HG02852 (cell line): ENCODE data around the gene ZMYND8.

Experiments
- ATAC-seq: cut with Tn5 transposase; IDR thresholded peaks from one replicate; pipeline ENCODE4 v1.9.1; 2021; ENCODE audit warnings: mild to moderate bottlenecking, moderate library complexity; ENCODE audit not compliant: unreplicated experiment

Gene ZMYND8

DNA sequence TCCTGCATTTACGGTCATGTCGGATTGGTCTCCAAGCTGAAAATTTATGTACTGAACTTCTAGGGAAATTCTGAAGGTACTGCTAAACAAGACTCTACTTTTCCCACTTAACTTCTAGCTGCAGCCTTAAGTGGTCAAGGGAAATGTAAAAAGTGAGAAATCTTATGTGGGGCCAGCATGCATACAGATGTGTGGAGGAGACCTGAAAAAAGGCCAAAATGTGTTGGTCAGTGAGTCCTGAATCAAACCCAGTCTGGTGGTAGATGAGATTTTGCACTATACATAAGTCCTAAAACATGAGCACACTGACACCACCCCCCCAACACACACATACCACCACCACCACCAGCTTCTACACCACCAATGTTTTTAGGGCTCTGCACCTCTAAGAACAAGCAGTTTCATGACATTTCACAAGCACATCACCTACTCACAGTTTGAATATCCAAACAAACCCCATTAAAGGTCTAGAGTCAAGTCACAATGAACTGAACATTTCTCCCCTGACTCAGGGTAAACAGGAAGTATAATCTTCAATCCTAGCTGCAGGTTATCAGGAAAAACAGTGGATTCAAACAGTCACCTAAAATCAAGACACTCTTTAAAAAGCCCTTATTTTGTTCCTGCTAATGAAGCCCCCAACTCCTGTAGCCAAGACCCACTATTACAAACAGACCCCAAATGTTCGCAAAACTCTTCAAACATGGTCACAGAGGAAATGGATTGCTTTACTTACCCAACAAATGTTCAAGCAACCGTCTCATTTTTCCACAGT is 1.6 kb downstream of the ZMYND8 start:
- ATAC-seq = no peak

DNA sequence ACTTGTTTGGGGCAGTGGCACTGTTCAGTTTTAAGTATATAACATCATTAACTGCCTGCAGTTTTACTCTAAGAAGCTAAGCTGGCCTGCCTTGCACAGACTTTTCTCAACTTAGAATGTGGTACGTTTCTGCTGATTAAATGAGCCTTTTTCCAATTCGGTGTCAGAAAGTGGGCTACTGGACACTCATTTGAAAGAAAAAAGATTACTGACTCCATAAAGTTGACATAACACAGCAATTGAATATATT is 2.1 kb downstream of the ZMYND8 start:
- no peak for ATAC-seq

DNA sequence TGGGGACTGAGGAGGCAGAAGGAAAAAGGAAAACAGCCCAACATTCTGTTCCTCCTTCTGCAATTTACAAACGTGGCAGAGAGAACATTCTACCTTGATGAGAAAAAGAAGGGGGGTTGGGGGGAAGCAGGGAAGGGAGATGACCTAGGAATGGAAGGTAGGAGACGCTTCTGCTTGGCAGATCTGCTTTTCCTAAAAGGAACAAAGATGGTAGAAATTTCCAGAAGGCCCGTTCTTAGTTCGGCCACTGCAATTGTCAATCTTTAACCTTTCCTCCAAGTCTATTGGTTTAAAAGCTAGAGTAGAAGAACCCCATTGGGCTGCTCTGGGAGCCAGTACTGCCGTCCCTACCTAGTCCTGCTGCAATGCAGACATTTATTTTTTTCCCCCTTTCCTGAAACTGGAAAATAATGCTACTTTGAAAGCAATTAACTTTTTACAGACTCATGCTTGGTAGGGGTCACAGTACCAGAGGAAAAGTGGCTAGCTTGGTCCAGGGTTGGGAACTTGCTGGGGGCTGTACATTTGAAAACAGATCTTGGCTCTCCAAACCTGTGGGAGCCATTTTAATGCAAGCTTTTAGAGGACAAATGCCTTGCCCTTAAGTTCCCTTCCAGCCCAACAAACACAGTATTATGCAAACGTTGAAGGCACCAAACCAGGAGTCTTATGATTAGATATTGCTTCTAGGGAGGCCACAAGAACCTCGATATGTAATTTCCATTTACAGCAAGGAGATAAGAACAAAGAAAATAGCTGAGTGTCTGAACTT is 2.6 kb downstream of the ZMYND8 start:
- no peak for ATAC-seq

DNA sequence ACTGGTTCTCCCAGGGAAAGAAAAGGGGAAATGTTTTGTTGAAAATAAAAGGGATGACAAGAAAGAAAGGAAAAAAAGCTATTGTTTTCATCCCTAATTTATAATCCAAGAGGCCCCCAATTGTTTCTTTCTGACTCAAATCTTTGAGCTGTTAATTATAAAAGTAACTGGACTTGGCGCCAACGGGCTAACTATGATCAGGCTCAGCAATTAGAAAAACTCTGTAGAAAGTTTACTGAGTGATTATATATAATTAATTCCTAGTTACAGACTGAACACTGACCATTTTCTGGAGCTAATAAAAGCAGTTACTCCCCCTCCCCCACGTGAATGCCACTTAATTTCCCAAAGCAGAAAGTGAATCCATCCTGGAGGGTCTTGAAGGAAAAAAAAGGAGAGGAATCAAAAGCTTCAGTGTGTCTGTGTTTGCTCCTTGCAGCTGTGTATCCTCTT is 3.2 kb downstream of the ZMYND8 start:
- ATAC-seq = no peak

DNA sequence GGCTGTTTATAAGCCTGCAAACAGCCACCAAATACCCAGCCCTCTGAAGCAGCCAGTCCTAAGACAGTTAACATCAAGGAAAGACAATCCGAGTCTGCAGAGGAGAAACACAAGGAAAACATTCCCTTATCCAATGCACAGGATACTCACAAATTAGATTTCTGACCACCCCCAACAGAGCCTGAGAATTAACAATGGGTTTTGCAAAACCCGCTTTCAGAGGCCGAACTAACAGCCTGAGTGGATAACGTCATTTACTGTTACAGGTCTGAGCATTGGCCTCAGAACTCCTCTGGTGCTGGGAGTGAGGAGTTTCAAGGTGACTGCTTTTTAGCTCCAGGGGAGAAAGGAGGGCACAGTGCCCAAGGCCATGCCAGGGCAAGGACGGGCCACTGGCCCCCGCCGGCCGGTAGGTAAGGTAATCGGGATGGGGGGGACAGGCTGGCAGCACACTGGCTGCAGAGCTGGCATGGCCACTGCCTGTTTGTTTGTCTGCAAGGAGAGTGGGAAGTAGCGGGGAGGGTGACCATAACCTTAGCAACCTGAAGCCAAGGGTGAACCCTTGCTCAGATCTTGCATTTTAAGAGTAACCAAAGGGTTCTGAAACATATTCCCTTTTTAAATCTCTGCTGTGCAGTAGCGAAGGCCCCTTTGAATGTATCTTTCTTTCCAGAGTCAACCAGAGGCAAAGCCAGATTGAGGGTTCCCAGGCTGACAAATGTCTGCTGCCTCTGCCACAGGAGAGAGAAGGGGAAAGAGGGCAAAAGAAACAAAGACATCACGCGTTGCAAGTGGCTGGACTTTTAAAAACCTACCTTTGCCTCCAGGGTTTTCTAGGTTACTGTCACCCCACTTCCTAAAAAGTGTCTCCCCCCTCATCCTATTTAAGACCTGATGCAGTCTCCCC is 3.9 kb downstream of the ZMYND8 start:
- no peak for ATAC-seq

DNA sequence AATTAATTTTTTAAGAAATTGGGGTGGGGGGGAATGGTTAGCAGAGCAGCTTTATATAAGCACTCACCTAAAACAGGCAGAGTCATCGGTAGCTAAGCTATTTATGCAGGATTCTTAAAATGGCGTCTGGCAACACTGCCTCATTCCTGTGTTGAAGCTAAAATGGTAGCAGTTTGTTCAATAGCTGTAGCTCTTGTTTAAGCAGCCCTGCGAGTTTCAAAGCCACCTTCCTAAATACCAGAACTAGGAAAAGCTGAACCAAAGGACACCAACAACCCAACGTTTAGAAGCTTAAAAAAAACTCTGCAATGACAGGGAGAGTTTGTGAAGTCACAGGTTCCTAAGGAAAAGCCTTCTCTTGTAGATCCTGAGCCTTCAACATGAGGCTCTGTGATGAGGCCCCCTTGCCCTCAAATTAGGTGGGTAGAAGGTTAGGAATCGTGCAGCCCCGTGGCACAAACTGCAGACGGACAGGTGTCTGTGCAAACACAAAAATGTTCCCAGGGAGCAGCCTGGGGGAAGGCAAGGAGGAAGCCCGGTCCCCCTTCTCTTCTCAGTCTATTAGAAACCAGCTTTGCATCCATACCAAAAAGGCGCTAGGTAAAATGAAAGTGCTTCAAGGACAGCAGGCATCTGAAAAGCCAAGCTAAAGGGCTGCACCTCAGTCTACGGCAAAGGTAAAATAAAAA is 4.7 kb downstream of the ZMYND8 start:
- ATAC-seq = no peak

DNA sequence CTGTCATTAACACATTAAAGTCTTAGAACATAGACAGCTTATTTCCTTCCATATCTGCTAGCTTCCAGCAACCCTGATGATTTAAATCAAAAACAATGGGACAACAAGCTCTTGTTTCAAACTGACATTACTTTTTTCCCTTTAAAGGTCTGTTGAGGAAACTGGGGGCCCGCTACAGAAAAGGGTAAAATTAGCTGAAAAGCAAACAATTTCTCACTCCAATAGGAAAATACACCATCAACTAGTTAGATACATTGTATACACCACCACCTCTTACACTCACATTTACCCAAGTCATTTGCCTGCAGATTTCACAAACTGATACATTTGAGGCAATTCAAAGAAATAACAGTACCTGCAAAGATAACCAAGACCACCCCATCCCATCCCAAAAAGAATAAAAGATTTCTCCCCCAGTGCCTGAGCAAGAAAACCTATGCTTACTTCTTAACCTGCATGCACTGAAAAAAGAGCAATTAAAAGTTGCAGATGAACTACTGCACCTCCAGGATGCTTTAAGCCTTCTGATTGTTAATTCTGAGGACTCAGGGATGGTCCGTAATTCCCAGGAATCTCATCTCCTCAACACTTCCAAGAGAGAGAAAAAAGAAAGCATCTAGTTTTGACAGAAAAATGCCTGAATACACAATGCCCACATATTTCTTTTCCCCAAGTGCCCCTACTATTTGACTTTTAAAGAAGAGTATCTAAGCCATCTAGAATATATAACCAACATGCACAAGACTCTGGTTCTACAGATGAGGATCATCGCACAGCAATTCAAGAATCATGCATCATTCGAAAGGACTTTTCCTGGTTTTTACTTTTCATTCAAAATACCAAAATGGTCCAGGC is 5.6 kb downstream of the ZMYND8 start:
- ATAC-seq = no peak

DNA sequence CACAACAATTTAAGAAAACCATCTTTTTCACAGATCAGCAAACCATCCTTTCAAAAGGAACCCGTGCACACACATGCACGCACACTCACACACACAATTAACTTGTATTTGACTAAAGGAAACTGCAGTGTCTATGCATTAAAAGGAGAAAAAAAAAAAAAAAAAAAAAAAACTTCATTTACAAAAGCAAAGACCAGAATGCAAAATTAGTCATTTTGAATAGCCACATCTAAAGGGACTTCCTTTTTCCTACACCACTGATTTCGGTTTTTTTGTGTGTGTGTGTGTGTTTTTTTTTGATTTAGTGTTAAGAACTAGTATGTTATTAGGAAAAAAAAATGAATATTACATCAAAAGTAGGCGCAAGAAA is 6.3 kb downstream of the ZMYND8 start:
- ATAC-seq = no peak

DNA sequence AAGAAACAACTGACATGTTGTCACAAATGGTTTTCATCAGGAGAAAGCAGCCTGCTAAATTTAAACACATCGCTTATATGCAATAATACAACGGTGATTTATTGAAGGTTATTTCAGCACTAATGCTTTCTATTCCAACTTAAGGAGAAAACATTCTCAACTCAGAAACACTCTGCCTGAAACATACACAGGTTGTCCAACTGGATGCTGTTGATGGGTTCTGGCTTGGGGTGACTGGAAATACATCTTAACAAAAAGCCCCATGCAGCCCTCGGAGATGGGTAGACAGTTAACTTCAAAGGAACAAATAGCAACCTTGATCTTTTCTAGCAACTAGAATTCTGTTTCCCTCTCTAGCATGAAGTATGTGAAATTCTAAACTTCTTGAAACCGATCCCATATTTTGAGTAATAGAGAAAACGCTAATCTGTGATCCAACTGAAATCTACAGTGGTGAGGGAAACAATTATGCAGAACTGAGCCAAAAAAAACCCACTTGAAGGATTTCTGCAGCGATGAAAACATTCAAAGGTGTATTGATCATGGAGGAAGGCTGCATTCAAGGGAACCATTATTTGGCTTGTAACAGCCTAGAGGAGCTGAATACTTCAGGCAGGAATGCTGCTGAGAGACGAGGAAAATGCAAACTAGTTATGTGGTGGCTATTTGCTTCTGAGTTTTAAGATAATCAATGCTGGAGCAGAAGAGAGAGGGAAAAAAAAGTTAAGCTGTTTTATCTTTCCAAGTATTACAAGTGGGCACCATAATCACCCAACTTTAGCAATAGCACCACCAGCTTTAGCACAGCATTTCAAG is 6.9 kb downstream of the ZMYND8 start:
- ATAC-seq = no peak

DNA sequence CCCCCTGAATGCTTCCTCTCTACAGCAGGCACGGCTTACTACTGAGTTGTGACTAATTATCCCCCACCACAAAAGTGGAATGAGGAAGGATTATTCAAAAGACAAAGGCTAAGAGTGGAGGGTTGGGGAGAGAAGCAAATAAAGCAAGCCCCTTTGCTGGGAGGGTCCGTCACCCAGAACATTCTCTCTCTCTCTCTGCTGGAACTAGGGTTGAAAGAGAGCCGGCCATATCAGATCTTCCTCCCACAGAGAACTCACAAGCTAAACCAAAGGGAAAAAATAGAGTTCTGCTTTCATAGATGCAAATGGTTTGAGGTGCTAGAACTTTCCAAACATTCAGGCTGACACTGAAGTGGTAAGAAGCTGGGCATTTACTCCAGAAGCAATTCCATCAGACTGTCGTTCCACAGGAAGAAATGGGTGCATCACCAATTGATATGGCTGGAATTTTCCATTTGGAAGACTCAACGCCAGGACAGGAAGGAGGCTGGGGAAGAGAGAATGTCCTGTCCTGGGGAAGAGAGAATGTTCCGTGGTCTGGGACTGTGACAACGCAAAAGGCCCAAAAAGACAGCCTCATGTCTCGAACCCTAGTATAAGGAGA is 7.9 kb downstream of the ZMYND8 start:
- ATAC-seq = no peak

DNA sequence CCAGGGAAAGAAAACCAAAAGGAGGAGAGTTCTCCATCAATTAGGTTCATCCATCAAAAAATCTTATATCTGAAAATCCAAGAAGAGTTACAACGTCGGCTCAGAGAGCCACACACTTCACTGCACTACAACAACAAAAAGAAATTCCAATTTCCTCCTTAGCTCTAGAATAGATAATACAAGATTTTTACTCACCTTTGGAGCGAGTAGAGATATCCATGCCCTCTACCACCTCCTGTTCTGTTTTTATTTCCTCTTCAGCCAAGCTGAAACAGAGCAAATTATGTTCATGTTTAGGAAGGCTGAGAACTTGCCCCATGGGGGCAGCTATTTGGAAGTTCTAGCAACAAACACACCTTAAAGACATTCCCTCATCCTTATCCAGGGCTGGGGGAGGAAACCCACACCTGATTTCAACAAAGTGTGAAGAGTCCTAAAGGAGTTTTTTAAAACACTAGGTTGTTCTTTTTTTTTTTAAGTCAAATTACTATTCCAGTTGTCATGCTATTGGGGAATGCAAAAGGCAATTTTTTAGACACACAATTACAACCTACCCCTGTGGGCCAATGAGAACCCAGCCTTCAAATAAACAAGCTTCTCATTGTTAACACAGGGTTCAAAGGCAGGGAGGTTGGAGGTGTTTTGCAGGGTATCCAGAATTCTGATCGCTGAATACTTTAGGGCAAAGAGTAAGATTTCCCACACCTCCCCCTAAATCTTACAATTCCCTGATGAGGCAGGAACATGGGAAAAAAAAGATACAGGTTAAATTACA is 8.7 kb downstream of the ZMYND8 start:
- ATAC-seq = no peak

DNA sequence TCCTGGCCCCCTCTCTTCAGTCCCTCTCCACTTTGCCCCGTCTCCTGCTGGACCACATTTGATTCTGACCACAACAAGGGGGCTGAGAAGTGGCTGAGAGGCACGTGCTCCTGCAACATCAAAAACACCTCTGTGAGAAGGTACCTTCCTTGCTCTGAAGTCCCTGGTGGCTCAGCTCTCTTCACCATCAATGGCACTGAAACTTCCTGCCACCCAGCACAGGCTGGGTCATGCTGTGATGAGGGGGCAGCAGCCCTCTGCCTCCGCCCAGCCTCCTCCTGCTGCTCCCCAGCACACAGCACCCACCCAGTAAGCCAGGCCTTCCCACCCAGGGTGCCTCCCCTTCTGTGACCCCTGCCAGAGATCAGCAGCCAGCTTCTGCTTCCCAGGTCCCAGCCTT is 10.3 kb downstream of the ZMYND8 start:
- ATAC-seq = no peak

DNA sequence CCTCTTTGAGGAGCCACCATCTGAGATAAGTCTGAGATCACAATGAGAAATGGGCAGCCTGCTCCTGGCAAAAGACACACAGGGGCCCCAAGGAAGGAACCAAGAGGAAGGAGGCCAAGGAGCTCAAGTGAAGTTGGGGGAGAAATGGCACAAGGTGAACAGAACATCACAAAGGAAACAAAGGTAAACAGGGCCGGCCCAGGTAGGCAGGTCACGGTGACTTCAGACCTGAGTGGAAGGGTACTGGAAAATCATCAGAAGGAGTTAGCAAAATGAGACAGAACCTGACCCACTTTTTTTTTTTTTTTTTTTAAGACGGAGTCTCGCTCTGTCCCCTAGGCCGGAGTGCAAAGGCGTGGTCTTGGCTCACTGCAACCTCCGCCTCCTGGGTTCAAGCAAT is 11.3 kb downstream of the ZMYND8 start:
- no peak for ATAC-seq

DNA sequence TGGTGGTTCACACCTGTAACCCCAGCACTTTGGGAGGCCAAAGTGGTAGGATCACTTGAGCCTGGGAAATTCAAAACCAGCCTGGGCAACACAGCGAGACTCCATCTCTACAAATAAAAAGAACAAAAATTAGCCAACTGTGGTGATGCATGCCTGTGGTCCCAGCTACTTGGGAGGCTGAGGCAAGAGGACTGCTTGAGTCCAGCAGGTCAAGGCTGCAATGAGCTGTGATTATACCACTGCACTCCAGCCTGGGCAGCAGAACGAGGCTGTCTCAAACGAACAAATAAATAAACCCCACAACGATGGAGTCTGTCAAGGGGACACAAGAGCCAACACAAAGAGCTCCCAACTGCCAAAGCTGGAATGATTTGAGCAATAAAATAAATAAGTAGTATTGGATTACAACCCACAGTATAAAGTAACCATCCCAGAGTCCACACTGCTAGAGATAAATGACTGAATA is 13.5 kb downstream of the ZMYND8 start:
- ATAC-seq = no peak

DNA sequence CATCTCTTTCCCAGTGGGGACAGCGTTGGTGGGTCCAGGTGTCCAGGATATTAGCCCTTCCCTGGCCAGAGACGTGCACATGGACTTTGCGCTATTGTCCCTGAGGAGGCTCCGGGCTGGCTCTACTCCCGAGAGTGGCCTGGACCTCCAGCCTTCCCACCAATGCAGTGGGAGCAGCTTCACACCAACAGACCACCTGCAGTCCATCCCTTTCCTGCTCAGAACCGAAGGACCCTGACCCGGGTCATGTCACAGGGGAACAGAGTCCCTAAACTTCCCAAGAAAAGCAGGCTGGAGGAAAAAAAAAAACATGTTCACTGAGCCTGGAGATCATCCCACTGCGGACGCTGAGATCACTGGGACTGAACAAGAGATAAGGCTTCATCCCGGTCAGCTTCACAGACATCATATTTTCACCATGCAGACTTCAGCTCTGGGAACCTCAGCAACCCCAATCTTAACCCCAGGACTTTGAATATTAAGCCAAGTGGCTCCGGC is 18.3 kb downstream of the ZMYND8 start:
- no peak for ATAC-seq

DNA sequence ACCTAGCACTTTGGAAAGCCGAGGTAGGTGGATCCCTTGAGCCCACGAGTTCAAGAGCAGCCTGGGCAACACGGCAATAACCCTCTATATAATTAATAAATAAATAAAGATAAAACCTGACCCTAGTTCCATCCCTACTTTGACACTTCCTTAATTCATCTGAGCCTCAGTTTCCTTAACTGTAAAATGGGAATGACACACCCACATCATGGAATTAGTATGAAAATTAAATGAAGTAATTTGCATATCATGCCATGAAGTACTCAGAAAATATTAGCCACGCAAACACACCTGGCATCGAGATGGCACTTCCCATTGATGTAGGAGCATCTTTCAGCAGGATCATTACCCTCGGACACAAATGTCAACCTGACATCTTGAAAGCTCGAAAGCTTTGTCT is 19.1 kb downstream of the ZMYND8 start:
- no peak for ATAC-seq

DNA sequence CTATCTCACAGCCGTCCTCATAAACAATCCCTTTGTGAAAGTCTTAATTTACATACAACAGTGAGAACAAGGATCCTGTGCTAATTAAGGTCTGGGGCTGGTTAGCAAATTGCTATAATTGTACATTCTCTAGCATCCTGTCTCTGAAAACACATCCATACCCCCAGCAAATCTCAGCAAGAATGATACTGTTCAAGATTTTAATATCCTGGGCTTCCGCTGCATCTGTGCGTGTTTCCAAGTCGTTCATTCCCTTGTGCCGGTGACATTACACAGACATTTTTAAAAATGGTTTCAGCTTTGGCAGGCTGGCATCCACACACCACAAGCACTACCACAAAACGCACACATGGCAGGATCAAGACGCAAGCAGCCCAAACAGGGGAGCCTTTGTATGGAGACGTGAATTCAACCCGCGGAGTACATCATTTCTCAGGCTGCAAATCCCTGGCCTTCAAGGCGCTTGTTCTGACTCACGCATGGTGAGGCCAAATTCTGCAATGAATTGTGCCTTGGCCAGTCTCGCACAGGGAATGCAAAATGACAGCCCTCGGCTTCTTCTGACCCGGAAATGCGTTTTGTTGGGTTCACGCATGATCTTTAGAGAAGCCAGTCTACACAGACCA is 20.3 kb downstream of the ZMYND8 start:
- ATAC-seq = no peak
